HepG2 (cell line): ENCODE measurements around the gene MRLN.

Experiments used
- CBX1 ChIP-seq: IDR thresholded peaks from one replicate; pipeline ENCODE4 v1.6.1; 2016; ENCODE audit warnings: antibody characterized with exemption, low read depth
- CBX2 ChIP-seq, 2 experiments: fragments of 200-600 bp in 1 of 2; sonication (generic); formaldehyde crosslinking in 1 of 2; IDR thresholded peaks; 2 replicates each; pipeline versions ENCODE4 v1.7.0 to v1.8.1; 2018 to 2022; ENCODE audit warnings: low read depth in 2 of 2, low read length in 1 of 2, mild to moderate bottlenecking in 1 of 2, missing genetic modification reagents in 1 of 2
- CTCF ChIP-seq: sonication (generic); formaldehyde crosslinking; IDR thresholded peaks from 2 replicates; pipeline ENCODE4 v1.5.0; 2020; ENCODE audit warnings: mild to moderate bottlenecking, missing genetic modification reagents, moderate library complexity
- GABPA ChIP-seq, 2 experiments: IDR thresholded peaks; 2 replicates each; pipeline ENCODE4 v1.6.1; 2011 to 2016; ENCODE audit warnings: low read depth in 2 of 2, low read length in 1 of 2, missing biosample characterization in 1 of 2, missing genetic modification characterization in 1 of 2
- POLR2AphosphoS5 ChIP-seq: IDR thresholded peaks from 2 replicates; pipeline ENCODE4 v1.6.1; 2012; ENCODE audit warnings: low read depth, low read length
- SATB2 ChIP-seq: sonication (generic); formaldehyde crosslinking; IDR thresholded peaks from 2 replicates; pipeline ENCODE4 v1.5.0; 2020; ENCODE audit warnings: missing genetic modification reagents
- TBP ChIP-seq: sonication (generic); formaldehyde crosslinking; IDR thresholded peaks from 2 replicates; pipeline ENCODE4 v1.5.0; 2020; ENCODE audit warnings: missing genetic modification reagents
- ZNF234 ChIP-seq: sonication (generic); formaldehyde crosslinking; conservative IDR thresholded peaks from 2 replicates; pipeline ENCODE4 v1.5.1; 2020; ENCODE audit warnings: mild to moderate bottlenecking, missing genetic modification reagents

GRCh38 chr10:59799421-59799820, 46.2 kb upstream of the MRLN start:
- no peak for TF ChIP-seq CBX2 (IDR thresholded peaks at IDR 0.05; ENCODE audit: low read depth, low read length)
- TF ChIP-seq CBX2 (CRISPR knock-in tag; IDR thresholded peaks at IDR 0.05; ENCODE audit: low read depth) = no peak
- no peak for TF ChIP-seq POLR2AphosphoS5
- TF ChIP-seq TBP (CRISPR knock-in tag) = no peak
- no peak for TF ChIP-seq CBX1
- no peak for TF ChIP-seq SATB2 (CRISPR knock-in tag)
- TF ChIP-seq GABPA (IDR thresholded peaks at IDR 0.05; ENCODE audit: low read depth, low read length) = no peak
- no peak for TF ChIP-seq GABPA (CRISPR knock-in tag; IDR thresholded peaks at IDR 0.05; ENCODE audit: low read depth)
- no peak for TF ChIP-seq CTCF (CRISPR knock-in tag)
- no peak for TF ChIP-seq ZNF234 (CRISPR knock-in tag)
